K562 treated with DMSO at 1 percent for 12 hours (cell line): ENCODE results near the gene VAT1L. TPM values are rescaled to one million over a fixed set of nuclear protein-coding genes. Genes with fewer than 3 reads are reported as not detected.

Experiments used
- total RNA-seq: library from RNA; unstranded; fragments of 300-600 nt; gene quantifications from 2 replicates; pipeline ENCODE4 v1.2.3, GENCODE V29; 2022; ENCODE audit not compliant: insufficient read depth

VAT1L gene, protein sequence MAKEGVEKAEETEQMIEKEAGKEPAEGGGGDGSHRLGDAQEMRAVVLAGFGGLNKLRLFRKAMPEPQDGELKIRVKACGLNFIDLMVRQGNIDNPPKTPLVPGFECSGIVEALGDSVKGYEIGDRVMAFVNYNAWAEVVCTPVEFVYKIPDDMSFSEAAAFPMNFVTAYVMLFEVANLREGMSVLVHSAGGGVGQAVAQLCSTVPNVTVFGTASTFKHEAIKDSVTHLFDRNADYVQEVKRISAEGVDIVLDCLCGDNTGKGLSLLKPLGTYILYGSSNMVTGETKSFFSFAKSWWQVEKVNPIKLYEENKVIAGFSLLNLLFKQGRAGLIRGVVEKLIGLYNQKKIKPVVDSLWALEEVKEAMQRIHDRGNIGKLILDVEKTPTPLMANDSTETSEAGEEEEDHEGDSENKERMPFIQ
- total RNA-seq, result not detected in 2 replicates

DNA sequence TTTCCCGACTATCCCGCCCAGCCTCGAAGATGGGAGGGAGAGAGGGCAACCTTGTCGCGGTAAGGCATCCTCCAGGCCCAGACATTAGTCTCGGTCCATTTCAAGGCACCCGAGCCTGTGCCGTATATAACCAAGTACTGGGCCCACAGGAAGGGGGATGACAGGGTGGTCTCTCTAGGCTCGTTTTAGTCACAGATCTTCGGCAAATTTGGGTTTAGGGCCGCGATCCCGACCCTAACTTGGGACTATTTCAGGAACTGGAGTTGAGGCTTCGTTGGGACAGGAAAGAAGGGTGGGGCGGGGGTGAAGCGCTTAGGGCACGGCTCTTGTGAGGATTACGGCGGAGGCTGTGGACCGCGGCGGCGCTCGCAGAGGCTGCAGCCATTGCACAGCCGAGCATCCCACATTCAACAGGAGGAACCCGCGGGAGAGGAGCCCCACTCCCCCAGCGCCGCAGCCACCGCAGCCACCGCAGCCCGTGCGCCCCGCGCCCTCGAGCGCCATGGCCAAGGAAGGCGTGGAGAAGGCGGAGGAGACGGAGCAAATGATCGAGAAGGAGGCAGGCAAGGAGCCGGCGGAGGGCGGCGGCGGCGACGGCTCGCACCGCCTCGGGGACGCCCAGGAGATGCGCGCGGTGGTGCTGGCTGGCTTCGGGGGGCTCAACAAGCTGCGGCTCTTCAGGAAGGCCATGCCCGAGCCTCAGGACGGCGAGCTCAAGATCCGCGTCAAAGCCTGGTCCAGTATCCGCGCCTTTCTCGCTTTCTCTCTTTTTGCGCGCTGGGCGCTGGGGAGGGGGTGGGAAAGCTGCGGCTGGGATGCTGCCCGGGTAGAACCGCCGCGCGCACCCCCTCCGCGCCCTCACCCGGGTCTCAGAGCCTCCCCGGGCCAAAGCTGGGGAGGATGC, at the start of gene VAT1L:
VAT1L (plus strand) TSS at position 384 of the 904 bp plus-strand sequence; CDS start at position 503, 119 bp downstream.

DNA sequence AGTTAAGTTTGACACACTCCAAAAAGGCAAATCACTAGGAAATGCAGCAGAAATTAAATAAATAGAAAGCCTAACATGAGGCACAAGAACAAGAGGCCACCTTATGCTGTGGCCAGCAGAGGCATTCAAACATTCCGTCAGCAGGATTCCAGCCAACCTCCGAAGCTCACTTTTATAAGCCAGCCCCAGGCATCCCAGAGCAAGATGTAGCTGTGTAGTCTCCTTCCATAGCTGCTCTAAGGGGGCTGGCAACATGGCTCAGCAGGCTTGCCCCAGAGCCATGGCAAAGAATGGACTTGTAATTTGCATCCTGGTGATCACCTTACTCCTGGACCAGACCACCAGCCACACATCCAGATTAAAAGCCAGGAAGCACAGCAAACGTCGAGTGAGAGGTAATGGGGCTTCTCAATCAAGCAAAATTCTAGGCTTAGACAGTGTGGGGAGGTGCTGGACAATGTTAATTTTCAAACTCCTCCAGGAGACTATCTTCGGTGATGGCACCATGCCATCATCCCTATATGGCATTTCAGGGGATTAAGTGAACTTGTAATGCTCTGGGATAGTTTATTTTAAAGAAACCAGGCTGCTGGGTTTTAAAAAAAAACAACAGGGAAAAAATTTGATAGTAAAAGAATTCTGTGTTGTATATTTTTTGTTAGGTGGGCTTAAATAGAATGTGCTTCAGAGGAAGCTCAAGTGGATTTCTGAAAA, 234.1 kb downstream of the VAT1L start, which contains the start of gene CLEC3A:
CLEC3A (plus strand) TSS at position 202 of the 714 bp plus-strand sequence; CDS start at position 281, 79 bp downstream.

Other genes with a start within 250 kb of the VAT1L start
- gene NUDT7, start 66.0 kb upstream of the VAT1L start, total RNA-seq, result 3.3 and 11.3 TPM in 2 replicates
- not detected in 2 replicates for gene CLEC3A, start 234.0 kb downstream of the VAT1L start, total RNA-seq